Medulla oblongata (tissue), 1 donor: ENCODE data around the gene NOP14.

Source experiments
- DNase-seq: peaks from one replicate; pipeline ENCODE4 v3.0.0-alpha.2; 2015; ENCODE audit errors: extremely low spot score

Gene NOP14

DNA sequence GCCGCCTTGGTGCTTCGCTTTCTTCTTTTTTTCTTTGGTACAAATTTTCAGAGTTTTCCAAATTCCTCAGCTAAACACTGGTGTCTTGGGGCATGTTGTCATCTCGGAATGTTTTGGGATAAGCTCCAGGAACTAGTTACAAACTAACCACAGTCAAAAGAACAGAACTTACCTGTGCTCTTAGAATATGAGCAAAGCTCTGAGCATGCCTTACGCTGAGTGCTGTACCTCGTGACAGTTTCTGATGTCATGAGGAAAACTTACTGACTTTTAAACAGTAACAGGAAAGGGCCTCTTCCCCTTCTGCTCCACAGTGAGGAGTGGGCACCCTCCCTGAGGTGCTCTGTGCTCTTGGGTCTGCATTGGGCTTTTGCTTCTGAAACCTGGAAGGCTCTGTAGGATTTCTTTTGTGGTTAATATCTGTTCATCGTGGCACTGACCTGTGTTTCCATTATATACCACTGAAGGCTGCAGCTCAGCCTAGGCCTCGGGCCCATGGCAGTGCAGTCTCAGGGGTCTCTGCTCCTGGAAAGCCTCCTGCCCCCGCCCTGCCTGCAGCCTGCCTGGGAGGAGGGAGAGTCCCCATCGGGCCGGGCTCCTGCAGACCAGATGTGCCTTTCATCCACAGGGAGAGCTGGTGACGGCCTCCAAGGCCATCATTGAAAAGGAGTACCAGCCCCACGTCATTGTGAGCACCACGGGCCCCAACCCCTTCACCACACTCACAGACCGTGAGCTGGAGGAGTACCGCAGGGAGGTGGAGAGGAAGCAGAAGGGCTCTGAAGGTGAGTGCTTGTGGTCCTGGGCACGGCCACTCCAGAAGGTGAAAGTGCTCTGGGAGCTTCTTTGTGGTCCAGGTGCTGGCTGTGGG, 48.7 kb downstream of the NOP14 start:
- DNase-seq, result no peak

DNA sequence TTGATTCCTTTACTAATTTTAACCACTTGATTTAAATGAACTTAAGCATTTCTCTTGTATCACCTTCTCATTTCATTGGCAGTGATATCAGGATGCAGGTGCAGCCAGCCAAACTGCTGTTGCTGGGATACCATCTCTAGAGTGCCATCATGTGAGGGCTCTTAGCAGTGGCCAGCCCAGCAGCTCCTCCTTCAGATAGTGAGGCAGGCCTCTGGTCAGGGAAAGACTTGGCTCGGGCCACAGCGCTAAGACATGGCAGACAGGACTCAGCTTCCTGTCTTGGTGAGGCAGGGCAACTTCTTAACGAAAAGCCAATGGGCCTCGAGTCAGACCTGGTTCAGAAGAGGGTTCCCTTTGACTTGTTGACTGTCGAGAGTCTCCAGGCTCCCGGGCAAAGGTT, 50.0 kb downstream of the NOP14 start:
- no peak for DNase-seq

DNA sequence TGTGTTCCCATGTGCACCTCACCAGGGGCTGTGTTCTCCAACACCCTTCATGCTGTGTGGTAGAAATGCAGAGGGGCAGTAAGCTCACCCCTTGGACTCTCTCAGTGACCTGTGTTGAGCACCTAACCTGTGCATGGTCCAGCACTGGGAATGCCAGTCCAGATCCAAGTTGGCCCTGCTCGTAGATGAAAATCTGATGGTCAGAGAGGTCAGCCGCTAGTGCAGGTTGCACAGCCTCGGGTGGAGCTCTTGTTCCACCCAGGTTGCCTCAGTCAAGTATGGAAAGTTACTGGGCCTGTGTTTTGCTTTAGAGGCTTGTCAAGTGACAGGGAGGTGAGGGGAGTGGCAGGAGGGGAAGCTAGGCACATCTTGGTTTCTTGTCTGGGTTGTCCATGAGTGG, 51.3 kb downstream of the NOP14 start:
- no peak for DNase-seq

DNA sequence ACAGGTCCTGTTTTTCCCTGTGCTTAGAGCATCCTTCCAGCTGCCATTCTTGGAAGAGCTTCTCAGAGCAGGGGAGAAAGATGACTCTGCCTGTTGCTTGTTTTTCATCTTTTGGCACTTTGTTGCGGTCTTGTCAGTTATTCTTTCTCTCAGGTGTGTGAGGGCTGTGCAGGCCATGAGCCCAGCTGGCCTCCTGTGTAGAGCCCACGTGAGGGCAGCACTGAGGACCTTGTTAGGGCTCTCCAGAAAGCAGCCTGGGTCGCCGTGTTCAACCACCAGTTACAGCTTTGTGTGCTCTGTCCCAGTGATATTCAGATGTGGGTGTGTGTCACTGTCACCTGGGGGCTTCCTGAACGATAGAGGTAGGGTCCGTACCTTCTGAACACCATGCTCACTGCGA, 52.8 kb downstream of the NOP14 start:
- no peak for DNase-seq

DNA sequence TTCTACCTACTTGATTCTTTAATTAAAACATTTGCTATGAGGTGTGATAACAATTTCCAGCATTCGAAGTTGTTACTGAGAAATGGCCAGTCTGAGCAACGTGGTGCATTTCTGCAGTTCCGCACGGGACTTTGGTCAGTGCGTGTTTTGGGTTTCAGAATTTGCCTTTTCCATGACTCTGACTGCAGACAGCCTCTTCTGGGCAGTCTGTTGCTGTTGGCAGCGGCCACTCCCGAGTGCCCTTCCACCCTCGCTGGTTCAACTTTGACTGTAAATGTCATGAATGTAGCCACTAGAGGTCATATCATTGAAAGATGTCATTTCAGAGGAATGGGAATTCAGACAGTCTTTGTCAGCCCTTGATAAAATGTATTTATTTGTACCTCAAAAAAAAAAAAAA, 53.6 kb downstream of the NOP14 start:
- no peak for DNase-seq

DNA sequence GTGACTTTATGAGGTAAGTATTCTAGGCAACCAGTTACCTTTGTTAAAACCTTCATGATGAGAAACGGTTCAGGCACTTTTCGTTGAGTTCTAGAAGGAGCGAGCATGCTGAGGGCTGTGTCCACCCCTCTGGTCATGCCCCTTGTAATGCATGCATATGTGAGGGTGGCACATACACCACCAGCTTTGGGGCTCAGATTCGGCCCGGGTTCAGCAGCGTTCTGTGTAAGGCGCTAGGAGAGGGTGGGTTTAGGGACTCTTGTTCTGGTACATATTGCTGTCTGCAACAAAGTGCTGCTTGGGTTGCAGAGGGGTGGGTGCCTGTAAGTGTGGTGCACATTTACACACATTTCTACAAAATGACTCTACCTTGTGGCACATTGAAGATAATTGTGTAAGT, 54.5 kb downstream of the NOP14 start:
- no peak for DNase-seq

DNA sequence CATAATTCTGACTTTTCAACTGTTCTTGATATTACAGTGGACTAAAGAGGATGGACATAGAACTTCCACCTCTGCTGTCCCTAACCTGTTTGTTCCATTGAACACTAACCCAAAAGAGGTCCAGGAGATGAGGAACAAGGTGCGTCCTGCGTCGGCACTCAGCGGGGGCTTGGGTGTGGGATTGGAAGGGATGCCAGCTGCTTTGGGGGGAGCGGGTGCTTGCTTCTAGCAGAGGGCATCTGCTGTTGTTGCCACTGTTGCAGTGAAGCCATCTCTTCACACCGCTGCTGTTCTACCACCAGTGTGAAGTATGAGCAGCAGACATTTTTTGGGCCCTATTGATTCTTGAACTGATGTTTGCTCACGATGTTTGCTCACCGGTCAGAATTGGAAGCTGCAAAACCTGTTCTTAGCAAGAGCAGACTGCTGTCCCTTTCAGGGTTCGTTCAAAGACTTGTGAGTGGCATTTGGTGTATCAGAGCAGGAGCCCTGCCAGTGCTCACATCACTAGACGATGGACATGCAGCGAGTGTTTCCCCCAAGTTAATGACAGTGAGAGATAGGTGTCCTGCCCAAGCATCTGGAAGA, 55.4 kb downstream of the NOP14 start:
- no peak for DNase-seq

DNA sequence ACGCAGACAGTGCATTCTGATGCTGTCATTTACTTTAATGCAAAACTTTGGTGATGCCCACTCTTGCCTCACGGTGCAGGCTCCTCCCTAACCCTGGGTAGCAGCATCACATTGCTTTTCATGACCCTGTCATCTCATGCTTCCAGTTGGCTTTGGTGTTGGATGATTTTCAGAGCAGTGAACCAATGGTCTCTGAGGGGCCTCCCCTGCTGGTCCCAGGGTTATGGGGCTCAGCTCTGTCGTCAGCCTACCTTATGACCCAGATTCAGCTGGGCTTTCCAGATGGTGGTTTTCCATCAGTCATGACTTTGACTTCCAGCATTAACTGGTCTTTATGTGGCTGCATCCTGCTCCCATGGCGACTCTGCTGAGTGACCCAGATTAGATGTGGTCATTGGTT, 56.0 kb downstream of the NOP14 start:
- DNase-seq, result no peak

DNA sequence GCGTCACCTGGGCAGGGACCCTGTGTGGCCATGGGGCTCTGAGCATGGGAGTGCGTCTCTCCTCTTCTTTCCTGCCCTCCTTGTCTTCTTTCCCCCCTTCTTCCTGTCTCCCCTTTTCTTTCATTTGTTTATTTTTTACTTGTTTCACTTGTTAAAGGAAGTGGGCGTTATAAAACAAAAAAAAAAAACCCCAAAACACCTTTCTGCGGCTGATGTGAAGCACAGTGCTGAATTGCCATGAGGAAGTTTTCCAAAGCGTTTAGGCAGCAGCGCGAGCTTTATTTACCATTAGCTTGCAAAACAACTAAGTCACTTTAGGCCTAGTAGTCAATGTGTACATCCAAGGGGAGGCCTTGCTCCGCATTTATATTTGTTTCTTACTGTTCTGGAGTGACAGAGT, 57.0 kb downstream of the NOP14 start:
- no peak for DNase-seq

DNA sequence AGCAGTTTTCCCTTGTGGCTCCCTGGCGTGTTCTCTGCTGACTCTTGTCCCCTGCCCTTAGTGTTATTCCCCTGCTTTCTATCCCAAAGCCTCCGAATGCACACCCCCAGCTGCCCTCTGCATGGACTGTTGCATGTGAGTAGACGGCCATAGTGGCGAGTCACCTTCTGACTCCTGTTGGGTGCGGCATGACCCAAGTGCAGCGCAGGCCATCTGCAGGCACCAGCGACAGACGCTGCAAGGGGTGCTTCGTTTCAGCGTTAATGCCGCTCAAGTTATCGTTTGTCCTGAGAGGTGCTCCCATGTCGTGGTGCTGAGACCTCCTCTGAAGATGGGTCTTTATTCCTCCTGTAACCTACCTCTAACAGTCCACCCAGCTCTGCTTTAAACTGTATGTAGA, 57.7 kb downstream of the NOP14 start:
- no peak for DNase-seq

DNA sequence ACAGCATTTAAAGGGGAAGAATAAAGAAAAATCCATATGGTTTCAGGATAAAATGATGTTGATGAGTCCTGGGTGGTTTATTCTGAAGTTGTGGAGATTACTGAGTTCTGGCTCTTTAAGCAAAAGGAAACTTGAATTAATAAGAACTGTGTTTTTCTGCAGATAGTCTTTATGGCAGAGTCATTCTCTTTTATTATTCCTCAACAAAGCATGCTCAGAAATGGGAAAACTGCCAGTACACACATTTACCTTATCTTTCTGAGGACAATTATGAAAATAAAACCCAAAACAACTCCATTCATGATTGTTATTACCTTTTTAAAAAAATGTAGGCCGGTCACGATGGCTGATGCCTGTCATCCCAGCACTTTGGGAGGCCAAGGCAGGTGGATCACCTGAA, 61.1 kb downstream of the NOP14 start:
- DNase-seq, result no peak

DNA sequence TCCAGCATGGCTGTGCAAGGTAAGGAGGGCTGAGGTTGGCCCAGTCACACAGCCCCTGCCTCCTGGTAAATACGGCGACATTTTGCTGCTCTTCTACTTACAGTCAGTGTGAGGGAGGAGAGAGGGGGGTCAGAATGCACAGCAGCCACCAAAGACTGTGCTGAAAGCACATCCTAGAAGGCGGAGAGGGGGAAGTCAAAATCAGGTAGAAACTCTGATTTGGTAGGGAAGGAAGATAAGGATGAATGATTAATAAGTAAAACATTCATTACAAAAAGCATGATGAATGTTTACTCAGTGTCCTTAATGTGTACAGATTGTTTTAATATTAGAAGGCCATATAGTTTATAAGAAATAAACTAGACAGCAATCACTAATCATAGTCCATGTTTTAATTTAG, 62.0 kb downstream of the NOP14 start:
- DNase-seq, result no peak

DNA sequence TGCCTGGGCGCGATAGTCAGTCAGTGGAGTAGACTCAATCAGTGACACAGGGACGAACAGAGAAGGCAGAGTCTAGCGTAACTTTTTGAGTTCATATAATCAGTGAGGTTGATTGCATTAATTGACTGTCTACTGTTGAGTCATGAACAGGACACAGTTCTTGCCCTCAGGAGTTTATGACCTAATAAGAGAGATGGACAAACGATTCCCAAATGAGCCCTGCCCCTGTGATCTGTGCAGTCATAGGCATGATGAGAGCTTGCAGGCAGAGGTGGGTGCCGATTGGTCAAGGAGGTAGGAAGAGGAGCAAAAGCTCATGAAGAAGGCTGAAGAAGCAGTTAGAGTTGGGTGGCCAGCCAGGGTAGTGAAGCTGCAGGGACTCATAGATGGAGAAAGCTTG, 62.5 kb downstream of the NOP14 start:
- DNase-seq, result no peak

DNA sequence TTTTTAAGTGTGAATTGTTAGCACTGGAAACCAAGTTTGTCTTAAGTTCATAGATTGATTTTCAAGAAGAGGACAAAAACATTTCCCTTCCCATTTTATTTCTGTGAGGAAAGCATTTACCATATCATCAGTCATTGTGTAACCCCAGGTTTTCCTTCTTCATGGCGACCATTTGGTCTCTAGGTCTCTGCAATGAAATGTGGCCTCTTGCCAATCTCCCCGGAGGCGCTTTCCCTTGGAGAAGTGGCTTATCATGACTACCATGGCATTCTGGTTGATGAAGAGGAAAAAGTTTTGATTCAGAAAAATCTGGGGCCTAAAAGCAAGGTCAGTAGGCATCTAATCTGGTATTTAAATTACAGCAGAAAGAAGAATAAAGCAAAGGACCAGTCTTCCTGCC, 65.2 kb downstream of the NOP14 start:
- no peak for DNase-seq

DNA sequence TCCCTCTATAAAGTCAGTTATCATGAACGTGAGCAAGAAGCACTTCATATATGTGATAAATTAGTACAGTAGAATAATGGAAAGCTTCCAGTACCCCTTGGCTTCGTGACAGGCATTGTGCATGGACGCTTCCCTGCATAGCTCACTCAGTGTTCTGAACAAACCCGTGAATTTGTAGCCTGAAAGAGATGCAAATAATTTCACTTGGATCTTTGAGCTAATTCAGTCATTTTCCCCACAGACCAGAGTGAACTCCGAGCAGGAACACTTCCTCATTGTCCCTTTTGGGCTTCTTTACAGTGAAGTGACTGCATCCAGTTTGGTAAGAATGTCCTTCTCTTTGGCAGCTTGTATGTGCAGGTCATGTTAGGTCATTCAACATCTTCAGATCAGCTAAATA, 69.4 kb downstream of the NOP14 start:
- peak; percentile 54 for DNase-seq

DNA sequence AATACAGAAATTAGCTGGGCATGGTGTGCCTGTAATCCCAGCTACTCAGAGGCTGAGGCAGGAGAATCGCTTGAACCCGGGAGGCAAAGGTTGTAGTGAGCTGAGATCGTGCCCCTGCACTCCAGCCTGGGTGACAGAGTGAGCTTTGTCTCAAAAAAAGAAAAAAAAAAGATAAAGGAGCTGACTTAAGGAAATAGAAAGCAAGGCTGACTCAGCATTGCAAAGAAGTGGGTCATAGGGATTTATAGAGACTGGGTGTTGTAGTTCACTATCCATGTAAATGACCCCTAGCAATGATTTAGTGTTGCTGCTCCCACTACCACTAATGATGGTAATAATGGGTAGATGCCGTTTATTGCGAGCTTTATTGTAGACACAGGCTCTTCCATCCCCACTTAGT, 71.9 kb downstream of the NOP14 start:
- DNase-seq, result no peak

DNA sequence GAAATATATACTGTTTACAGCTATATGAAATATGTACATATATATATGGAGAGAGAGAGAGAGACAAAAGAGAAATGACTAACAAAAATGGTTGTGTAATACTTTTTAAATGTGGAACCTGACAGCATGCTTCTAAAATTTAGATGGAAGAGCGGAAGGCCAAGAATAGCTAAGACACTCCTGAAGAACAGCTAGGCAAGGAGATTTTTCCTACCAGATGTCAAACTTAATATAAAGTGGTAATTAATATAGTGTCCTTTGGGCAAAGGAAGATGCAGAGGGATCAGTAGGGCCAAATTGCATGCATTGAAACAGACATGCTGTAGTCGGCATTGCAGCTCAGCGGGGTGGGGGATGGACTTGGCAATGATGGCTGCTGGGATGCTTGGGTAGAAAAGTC, 74.3 kb downstream of the NOP14 start:
- no peak for DNase-seq
